Measurements from ENCODE around the gene UBE2H. TPM values are rescaled to one million over a fixed set of nuclear protein-coding genes. Genes with fewer than 3 reads are reported as not detected.

The UBE2H gene
- total and polyA plus RNA-seq, 10 of the 15 experiments (the other 5 are each of a cell fraction or from before 2014, with no cell fraction given), result 15.6 to 75.5 (median 32.8) TPM

DNA sequence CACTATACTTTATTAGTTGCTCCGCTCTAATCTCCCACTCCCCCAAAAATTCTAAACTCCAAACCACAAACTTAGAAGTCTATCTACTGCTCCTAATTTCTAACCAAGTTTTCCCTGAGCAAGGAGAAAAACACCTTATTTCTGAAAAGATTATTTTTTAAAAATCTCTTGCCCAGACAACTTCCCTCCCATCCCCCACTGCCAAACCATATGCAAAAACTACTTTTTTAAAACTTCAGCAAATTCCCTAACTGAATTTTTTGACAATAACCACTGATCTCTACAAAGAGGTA is 1.9 kb downstream of the UBE2H start:
- H3K36me3 ChIP-seq (ENCODE audit: control insufficient read depth in 2 of 2, insufficient read depth in 2 of 2, low read length in 1 of 2), result peaks cover 0 to 4% of the 10 kb centered on the region in 2 experiments; a peak in 1 of 4 replicates
- in situ Hi-C loops (cut with MboI), result no loop called here
- H3K27ac ChIP-seq (ENCODE audit: control insufficient read depth, insufficient read depth), result peak overlapping the region; percentile 99
- peak overlapping the region; percentile 96 for H3K4me2 ChIP-seq (ENCODE audit: control insufficient read depth, insufficient read depth)
- POLR2A ChIA-PET, result interaction anchor here (0.6 to 6.1 kb wide), 5 partner anchors 18 to 95 kb away, joined by 4 to 54 read pairs (median 5); no protein-coding TSS in a partner anchor
- no peak overlapping the region for H2AFZ ChIP-seq (ENCODE audit: control insufficient read depth, low read depth, low read length)
- H3K9me3 ChIP-seq (replicated peaks; ENCODE audit: control insufficient read depth, insufficient read depth, low read length), result no peaks in the 10 kb centered on the region
- H4K20me1 ChIP-seq (ENCODE audit: control insufficient read depth, insufficient read depth), result peaks cover 2% of the 10 kb centered on the region; the same call in 1 of the 2 replicates
- 17% methylated on average over 1 of the region's 1 CpG for WGBS (ENCODE audit: insufficient coverage, insufficient replicate concordance, low lambda C conversion rate, missing lambda C conversion rate)
- H3K9ac ChIP-seq (ENCODE audit: control insufficient read depth, insufficient read depth, low read length), result peak overlapping the region; percentile 80
- intact Hi-C loops (cut with micrococcal nuclease; ENCODE audit: unreplicated experiment), result no loop called here
- RAD21 ChIA-PET (ENCODE audit: unreplicated experiment), result interaction anchor here (1.0 to 5.3 kb wide), 7 partner anchors 18 to 339 kb away, joined by 3 to 84 read pairs (median 5); partner anchors contain the start of genes KLHDC10 and NRF1
- DNase-seq (ENCODE audit: low read depth, low spot score) (no peak), ATAC-seq (no peak), FAIRE-seq (no peak)
- peak overlapping the region; percentile 98 for H3K4me3 ChIP-seq
- TSS peak; percentile 98 for BruUV-seq (replicated peaks)
- H3K27me3 ChIP-seq (replicated peaks in 1 of 2; ENCODE audit: control insufficient read depth in 2 of 2, insufficient read depth in 2 of 2, low read length in 1 of 2), result no peaks in the 10 kb centered on the region
- CTCF ChIA-PET, result interaction anchor here (1.3 to 4.5 kb wide), 2 partner anchors 40 to 59 kb away, joined by 3 to 51 read pairs; no protein-coding TSS in a partner anchor
- SMC1A ChIA-PET (ENCODE audit: uncharacterized antibody, unreplicated experiment), result interaction anchor here (0.9 to 7.6 kb wide), 11 partner anchors 8 to 516 kb away, joined by 3 to 57 read pairs (median 4); partner anchors contain the start of gene STRIP2
- peaks cover 68% of the 10 kb centered on the region for H3K79me2 ChIP-seq (ENCODE audit: control insufficient read depth, insufficient read depth, low read length)
- peaks cover 13% of the 10 kb centered on the region; the same call in 1 of the 2 replicates for H3K4me1 ChIP-seq (ENCODE audit: control insufficient read depth, insufficient read depth, low read length)
- TF ChIP-seq EZH2 (IDR thresholded peaks at IDR 0.05; ENCODE audit: borderline replicate concordance, control insufficient read depth, low read depth, low read length) (0 out of 2 replicates have a peak, but pooled peaks have one; percentile 12), ASH2L (IDR thresholded peaks at IDR 0.05; ENCODE audit: borderline replicate concordance, low read depth) (peak; percentile 37; the same call in 1 of the 2 replicates), NFYB (IDR thresholded peaks at IDR 0.05; ENCODE audit: insufficient read depth, low read depth, low read length) (no peak), JUNB (IDR thresholded peaks at IDR 0.05) (no peak), POLR2AphosphoS2 (IDR thresholded peaks at IDR 0.05; ENCODE audit: low read depth, low read length) (no peak), SMAD1 (IDR thresholded peaks at IDR 0.05; ENCODE audit: low read depth, partially characterized antibody) (peak; percentile 12), SMAD5 (IDR thresholded peaks at IDR 0.05; ENCODE audit: low read depth) (no peak), ZNF217 (IDR thresholded peaks at IDR 0.05) (0 out of 2 replicates have a peak, but pooled peaks have one; percentile 17), HCFC1 (IDR thresholded peaks at IDR 0.05; ENCODE audit: low read length) (no peak), ATF7 (IDR thresholded peaks at IDR 0.05; ENCODE audit: low read depth) (peak; percentile 14), MLLT1 (IDR thresholded peaks at IDR 0.05) (peak; percentile 47; the same call in 1 of the 2 replicates), ZBED1 (IDR thresholded peaks at IDR 0.05; ENCODE audit: borderline replicate concordance) (no peak), TAF1 (IDR thresholded peaks at IDR 0.05; ENCODE audit: borderline replicate concordance, low read depth, low read length) (peak; percentile 32; the same call in 1 of the 2 replicates), SUPT20H (IDR thresholded peaks at IDR 0.05; ENCODE audit: borderline replicate concordance, control insufficient read depth, low read depth, low read length) (no peak), ZNF274 (IDR thresholded peaks at IDR 0.05; ENCODE audit: insufficient read depth, insufficient read length) (no peak), CHD1 (IDR thresholded peaks at IDR 0.05; ENCODE audit: low read depth, low read length) (0 out of 2 replicates have a peak, but pooled peaks have one; percentile 62), SIX5 (IDR thresholded peaks at IDR 0.05; ENCODE audit: low read depth, low read length, severe bottlenecking) (no peak), HDAC2 (IDR thresholded peaks at IDR 0.05) (no peak), CBFB (IDR thresholded peaks at IDR 0.05; ENCODE audit: low read depth) (no peak), BHLHE40 (IDR thresholded peaks at IDR 0.05; ENCODE audit: borderline replicate concordance in 1 of 2, low read depth in 2 of 2, low read length in 1 of 2) (no peak)
- TF ChIP-seq, protein P1, sequence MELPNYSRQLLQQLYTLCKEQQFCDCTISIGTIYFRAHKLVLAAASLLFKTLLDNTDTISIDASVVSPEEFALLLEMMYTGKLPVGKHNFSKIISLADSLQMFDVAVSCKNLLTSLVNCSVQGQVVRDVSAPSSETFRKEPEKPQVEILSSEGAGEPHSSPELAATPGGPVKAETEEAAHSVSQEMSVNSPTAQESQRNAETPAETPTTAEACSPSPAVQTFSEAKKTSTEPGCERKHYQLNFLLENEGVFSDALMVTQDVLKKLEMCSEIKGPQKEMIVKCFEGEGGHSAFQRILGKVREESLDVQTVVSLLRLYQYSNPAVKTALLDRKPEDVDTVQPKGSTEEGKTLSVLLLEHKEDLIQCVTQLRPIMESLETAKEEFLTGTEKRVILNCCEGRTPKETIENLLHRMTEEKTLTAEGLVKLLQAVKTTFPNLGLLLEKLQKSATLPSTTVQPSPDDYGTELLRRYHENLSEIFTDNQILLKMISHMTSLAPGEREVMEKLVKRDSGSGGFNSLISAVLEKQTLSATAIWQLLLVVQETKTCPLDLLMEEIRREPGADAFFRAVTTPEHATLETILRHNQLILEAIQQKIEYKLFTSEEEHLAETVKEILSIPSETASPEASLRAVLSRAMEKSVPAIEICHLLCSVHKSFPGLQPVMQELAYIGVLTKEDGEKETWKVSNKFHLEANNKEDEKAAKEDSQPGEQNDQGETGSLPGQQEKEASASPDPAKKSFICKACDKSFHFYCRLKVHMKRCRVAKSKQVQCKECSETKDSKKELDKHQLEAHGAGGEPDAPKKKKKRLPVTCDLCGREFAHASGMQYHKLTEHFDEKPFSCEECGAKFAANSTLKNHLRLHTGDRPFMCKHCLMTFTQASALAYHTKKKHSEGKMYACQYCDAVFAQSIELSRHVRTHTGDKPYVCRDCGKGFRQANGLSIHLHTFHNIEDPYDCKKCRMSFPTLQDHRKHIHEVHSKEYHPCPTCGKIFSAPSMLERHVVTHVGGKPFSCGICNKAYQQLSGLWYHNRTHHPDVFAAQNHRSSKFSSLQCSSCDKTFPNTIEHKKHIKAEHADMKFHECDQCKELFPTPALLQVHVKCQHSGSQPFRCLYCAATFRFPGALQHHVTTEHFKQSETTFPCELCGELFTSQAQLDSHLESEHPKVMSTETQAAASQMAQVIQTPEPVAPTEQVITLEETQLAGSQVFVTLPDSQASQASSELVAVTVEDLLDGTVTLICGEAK (IDR thresholded peaks at IDR 0.05; ENCODE audit: borderline replicate concordance), result no peak

Data from GM12878 (cell line).